ENCODE measurements around the gene KCNJ16. TPM values are rescaled to one million over a fixed set of nuclear protein-coding genes. Genes with fewer than 3 reads are reported as not detected.

Gene KCNJ16
- total RNA-seq, 1 experiment from 2014 or later: not detected

- Histone ChIP-seq H3K36me3 (ENCODE audit: control insufficient read depth, insufficient read depth, low read length) (no peaks in the 10 kb centered on the region), H3K27me3 (ENCODE audit: control insufficient read depth, insufficient read depth, low read length) (no peaks in the 10 kb centered on the region), H3K4me1 (ENCODE audit: control insufficient read depth, insufficient read depth, low read length) (no peaks in the 10 kb centered on the region), H3K9me3 (ENCODE audit: control insufficient read depth, insufficient read depth, low read depth, low read length) (no peaks in the 10 kb centered on the region), H3K27ac (ENCODE audit: low read length) (no peak overlapping the region), H3K4me3 (ENCODE audit: low read depth in 2 of 2, low read length in 2 of 2) (no peak overlapping the region)
- no TSS peak for BruUV-seq (replicated peaks)
- ChIA-PET CTCF (no interaction called here), POLR2A (interaction anchor here (0.6 kb wide), 1 partner anchor 12 kb away, joined by 3 read pairs; no protein-coding TSS in a partner anchor)
- no peak for ATAC-seq
- intact Hi-C loops (cut with micrococcal nuclease; ENCODE audit: unreplicated experiment) (no loop called here), in situ Hi-C loops (cut with HindIII; ENCODE audit: low pct_unique_long_range_greater_than_20kb, low sequenced_read_pairs) (no loop called here)
- DNase-seq (ENCODE audit: low read depth, low spot score): no peak
- TF ChIP-seq CTCF (IDR thresholded peaks at IDR 0.05) (no peak), POLR2AphosphoS5 (IDR thresholded peaks at IDR 0.05; ENCODE audit: low read depth, low read length) (no peak), SIN3A (IDR thresholded peaks at IDR 0.05; ENCODE audit: borderline replicate concordance, insufficient read depth, low read depth, low read length) (no peak), TCF7L2 (IDR thresholded peaks at IDR 0.05; ENCODE audit: low read depth, low read length) (no peak), REST (IDR thresholded peaks at IDR 0.05; ENCODE audit: insufficient read depth in 1 of 2, low read depth in 2 of 2, low read length in 1 of 2) (no peak)
These were observed 16.0 kb upstream of the KCNJ16 start for GRCh38 chr17:70059071-70059470.

GRCh38 chr17:70059649-70060048 lies 15.4 kb upstream of the KCNJ16 start:
- no peak for ATAC-seq
- no peak for DNase-seq (ENCODE audit: low read depth, low spot score)
- BruUV-seq (replicated peaks): no TSS peak
- H3K4me1 ChIP-seq (ENCODE audit: control insufficient read depth, insufficient read depth, low read length): no peaks in the 10 kb centered on the region
- intact Hi-C loops (cut with micrococcal nuclease; ENCODE audit: unreplicated experiment) (no loop called here), in situ Hi-C loops (cut with HindIII; ENCODE audit: low pct_unique_long_range_greater_than_20kb, low sequenced_read_pairs) (no loop called here)
- POLR2A ChIA-PET: no interaction called here
- H3K27me3 ChIP-seq (ENCODE audit: control insufficient read depth, insufficient read depth, low read length): no peaks in the 10 kb centered on the region
- no peaks in the 10 kb centered on the region for H3K36me3 ChIP-seq (ENCODE audit: control insufficient read depth, insufficient read depth, low read length)
- H3K9me3 ChIP-seq (ENCODE audit: control insufficient read depth, insufficient read depth, low read depth, low read length): no peaks in the 10 kb centered on the region
- no peak overlapping the region for H3K27ac ChIP-seq (ENCODE audit: low read length)
- CTCF ChIA-PET: no interaction called here
- TF ChIP-seq TCF7L2 (IDR thresholded peaks at IDR 0.05; ENCODE audit: low read depth, low read length) (no peak), POLR2AphosphoS5 (IDR thresholded peaks at IDR 0.05; ENCODE audit: low read depth, low read length) (no peak), SIN3A (IDR thresholded peaks at IDR 0.05; ENCODE audit: borderline replicate concordance, insufficient read depth, low read depth, low read length) (no peak), REST (IDR thresholded peaks at IDR 0.05; ENCODE audit: insufficient read depth in 1 of 2, low read depth in 2 of 2, low read length in 1 of 2) (no peak), CTCF (IDR thresholded peaks at IDR 0.05) (no peak)
- H3K4me3 ChIP-seq (ENCODE audit: low read depth in 2 of 2, low read length in 2 of 2): no peak overlapping the region
